BE2C (cell line): ENCODE data around the gene RNF149.
"Not testable (repeated sequence)": the region's sequence is repeated elsewhere in the genome, so short reads cannot be mapped to it uniquely, and the experiment has no call there.

ENCODE experiments used
- DNase-seq: peaks from one replicate; pipeline ENCODE4 v3.0.0-alpha.2; 2020
- H3K27me3 ChIP-seq: fragments of 250-450 bp; sonication (Bioruptor Pico); 2 replicates; pipeline ENCODE4 v1.5.1; 2020; ENCODE audit warnings: mild to moderate bottlenecking
- H3K36me3 ChIP-seq: fragments of 250-450 bp; sonication (Bioruptor Pico); 2 replicates; pipeline ENCODE4 v1.5.1; 2020; ENCODE audit warnings: mild to moderate bottlenecking
- H3K4me1 ChIP-seq: fragments of 250-450 bp; sonication (Bioruptor Pico); 2 replicates; pipeline ENCODE4 v1.5.1; 2020
- H3K4me3 ChIP-seq: 2 replicates; pipeline ENCODE4 v1.5.1; 2011; ENCODE audit warnings: low read depth, low read length
- H3K9me3 ChIP-seq: fragments of 250-450 bp; sonication (Bioruptor Pico); 2 replicates; pipeline ENCODE4 v1.5.1; 2020
- TF ChIP-seq, protein P1 (sequence below): IDR thresholded peaks from 2 replicates; pipeline ENCODE4 v1.5.1; 2012; ENCODE audit warnings: mild to moderate bottlenecking, low read depth, low read length

RNF149 gene

DNA sequence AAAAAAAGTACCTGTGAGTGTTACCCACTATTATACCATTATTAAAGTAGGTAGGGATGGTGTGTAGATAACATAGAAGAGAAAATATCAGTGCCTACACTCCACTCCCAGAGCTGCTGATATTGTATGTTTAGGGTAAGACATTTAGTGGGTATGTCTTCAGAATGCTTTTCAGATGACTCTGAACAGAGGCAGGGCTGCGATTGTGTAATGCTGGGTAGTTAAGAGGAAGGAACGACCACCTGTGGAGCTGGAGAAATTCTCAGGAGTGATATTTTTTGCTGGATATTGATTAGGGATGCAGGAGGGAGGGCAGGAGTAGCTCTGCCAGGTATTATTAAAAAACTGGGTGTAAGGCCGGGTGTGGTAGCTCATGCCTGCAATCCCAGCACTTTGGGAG lies 53.0 kb downstream of the RNF149 start:
- H3K4me1 ChIP-seq = no peaks in the 10 kb centered on the region
- no peaks in the 10 kb centered on the region for H3K27me3 ChIP-seq
- H3K36me3 ChIP-seq = 0 out of 2 replicates have a peak, but pooled peaks cover 3% of the 10 kb centered on the region
- H3K4me3 ChIP-seq = no peak overlapping the region
- no peak for DNase-seq
- H3K9me3 ChIP-seq = no peaks in the 10 kb centered on the region
- TF ChIP-seq, protein P1, sequence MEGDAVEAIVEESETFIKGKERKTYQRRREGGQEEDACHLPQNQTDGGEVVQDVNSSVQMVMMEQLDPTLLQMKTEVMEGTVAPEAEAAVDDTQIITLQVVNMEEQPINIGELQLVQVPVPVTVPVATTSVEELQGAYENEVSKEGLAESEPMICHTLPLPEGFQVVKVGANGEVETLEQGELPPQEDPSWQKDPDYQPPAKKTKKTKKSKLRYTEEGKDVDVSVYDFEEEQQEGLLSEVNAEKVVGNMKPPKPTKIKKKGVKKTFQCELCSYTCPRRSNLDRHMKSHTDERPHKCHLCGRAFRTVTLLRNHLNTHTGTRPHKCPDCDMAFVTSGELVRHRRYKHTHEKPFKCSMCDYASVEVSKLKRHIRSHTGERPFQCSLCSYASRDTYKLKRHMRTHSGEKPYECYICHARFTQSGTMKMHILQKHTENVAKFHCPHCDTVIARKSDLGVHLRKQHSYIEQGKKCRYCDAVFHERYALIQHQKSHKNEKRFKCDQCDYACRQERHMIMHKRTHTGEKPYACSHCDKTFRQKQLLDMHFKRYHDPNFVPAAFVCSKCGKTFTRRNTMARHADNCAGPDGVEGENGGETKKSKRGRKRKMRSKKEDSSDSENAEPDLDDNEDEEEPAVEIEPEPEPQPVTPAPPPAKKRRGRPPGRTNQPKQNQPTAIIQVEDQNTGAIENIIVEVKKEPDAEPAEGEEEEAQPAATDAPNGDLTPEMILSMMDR = no peak

DNA sequence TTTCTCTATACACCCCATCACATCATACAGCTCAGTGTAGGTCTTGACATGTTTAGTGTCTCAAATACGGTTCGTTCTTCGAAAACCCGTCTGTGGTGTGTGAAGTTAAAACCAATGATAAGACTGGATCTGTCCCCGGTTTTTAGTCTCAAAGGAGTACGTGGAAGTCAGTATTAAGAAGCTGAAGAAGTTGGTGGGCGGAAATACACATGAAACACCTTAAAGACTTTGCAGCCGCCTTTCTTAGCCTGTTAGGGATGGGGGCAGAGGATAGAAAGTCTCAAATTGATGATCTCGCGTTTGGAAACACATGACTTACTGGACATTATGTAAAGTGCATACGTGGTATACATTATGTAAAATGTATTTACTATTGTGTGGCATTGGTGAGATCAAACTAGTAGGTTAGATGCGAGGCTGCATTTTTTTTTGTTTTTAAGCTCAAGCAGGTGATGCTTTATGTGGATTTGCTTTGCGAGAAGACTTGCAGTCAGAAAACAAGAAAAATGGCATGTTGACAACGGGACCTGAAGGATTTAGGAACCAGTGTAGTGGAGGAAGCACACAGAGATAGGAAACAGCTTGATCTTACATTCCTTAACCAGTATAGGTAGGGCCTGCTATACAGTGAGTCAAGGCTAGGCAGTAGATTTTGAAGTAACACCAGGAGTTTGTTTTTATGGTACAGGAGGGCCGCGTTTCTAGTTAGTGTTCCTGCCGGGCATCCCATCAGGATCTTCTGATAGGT lies 54.6 kb downstream of the RNF149 start:
- no peak for DNase-seq
- Histone ChIP-seq H3K27me3 (no peaks in the 10 kb centered on the region), H3K9me3 (no peaks in the 10 kb centered on the region), H3K4me1 (no peaks in the 10 kb centered on the region), H3K4me3 (peak overlapping the region; percentile 81), H3K36me3 (0 out of 2 replicates have a peak, but pooled peaks cover 3% of the 10 kb centered on the region)
- TF ChIP-seq, protein P1 = no peak

DNA sequence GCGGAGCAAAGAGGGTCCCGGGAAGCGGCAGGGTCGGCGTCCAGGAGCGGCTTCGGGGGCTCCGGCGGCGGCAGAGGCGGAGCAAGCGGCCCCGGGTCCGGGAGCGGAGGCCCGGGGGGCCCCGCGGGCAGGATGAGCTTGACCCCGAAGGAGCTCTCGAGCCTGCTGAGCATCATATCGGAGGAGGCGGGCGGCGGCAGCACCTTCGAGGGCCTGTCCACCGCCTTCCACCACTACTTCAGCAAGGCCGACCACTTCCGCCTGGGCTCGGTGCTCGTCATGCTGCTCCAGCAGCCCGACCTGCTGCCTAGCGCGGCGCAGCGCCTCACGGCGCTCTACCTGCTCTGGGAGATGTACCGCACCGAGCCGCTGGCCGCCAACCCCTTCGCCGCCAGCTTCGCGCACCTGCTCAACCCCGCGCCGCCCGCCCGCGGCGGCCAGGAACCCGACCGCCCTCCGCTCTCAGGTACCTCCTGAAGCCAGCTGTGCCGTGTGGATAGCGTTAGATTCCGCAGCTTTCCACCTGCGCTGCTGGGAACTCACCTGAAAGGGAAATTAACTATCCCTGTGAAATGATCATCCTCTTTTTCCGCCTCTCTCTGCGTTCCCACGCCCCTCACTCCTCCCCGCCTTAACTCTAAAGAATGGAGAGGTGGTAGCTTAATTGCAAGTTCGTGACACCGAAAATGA lies 55.3 kb downstream of the RNF149 start:
- Histone ChIP-seq H3K27me3 (no peaks in the 10 kb centered on the region), H3K4me1 (no peaks in the 10 kb centered on the region), H3K4me3 (peak overlapping the region; percentile 81), H3K9me3 (no peaks in the 10 kb centered on the region), H3K36me3 (0 out of 2 replicates have a peak, but pooled peaks cover 3% of the 10 kb centered on the region)
- TF ChIP-seq, protein P1 = no peak
- peak; percentile 35 for DNase-seq

DNA sequence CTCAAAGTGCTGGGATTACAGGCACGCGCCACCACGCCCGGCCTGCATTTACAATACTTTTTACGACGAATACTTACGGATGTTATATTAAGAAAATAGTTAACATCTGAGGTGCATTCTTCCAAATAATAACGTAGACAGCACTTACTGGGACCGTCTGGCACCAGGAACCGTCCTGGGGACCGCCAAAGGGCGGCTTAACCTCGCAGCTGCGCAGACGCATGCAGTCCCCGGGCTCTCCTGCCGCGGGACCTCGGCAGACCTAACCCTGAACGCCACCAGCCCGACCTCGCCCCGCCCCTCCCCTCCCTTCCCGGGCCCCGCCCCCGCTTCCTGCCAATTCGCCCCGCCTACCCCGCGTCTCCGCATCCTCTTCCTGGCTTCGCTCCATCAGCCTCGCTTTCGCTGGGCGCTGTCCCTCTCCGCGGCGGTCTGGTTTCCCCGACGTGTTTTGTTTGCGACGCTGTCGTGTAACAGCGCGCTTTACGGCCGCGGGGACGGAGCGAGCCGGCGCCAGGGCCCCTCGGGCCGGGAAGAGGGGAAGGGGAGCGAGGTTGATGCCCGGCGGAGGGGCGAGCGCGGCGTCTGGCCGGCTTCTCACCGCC lies 56.0 kb downstream of the RNF149 start, which contains the start of gene CNOT11:
CNOT11 (plus strand) TSS at position 479 of the 605 bp plus-strand sequence; CDS start at position 558, 79 bp downstream.
- Histone ChIP-seq H3K27me3 (no peaks in the 10 kb centered on the region), H3K4me3 (peak within 1 kb of the TSS; percentile 81), H3K4me1 (no peaks in the 10 kb centered on the region), H3K9me3 (no peaks in the 10 kb centered on the region), H3K36me3 (0 out of 2 replicates have a peak, but pooled peaks cover 3% of the 10 kb centered on the region)
- TF ChIP-seq, protein P1 = no peak
- peak; percentile 95 for DNase-seq

DNA sequence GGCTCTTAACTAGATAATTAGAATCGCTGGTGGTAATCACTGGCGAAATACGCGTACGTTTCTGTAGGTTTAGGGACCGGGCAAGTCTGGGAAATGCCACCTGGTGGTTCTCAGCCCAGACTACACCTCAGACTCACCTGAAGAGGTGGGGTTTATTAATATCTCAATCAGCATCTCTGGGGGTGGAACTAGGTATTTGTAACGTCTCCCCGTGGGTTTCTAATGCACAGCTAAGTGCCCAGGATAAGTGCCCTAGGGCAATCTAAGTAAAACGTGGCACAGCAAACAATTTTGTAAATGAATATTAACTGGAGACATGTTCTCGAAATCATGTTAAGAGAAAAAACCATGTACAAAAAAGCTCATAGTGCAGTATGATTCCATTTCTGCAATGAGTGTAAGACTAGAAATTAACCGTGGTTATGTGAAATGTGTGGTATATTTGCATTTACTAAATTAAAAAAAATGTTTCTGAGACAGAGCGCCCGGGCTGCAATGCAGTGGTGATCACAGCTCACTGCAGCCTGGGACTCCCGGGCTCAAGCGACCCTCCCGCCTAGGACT lies 56.6 kb downstream of the RNF149 start:
- TF ChIP-seq, protein P1 = no peak; the same call in 1 of the 2 replicates
- no peaks in the 10 kb centered on the region for H3K4me1 ChIP-seq
- DNase-seq = no peak

GRCh38 chr2:101251246-101251781 lies 57.2 kb downstream of the RNF149 start:
- not testable (repeated sequence) for H3K4me3 ChIP-seq, DNase-seq, H3K4me1 ChIP-seq, H3K9me3 ChIP-seq, H3K36me3 ChIP-seq, H3K27me3 ChIP-seq

More for the DNA sequence above, 56.6 kb downstream of the RNF149 start:
- H3K9me3 ChIP-seq = no peaks in the 10 kb centered on the region
- no peaks in the 10 kb centered on the region for H3K27me3 ChIP-seq
- H3K36me3 ChIP-seq = 0 out of 2 replicates have a peak, but pooled peaks cover 3% of the 10 kb centered on the region
- peak overlapping the region; percentile 64 for H3K4me3 ChIP-seq
